T-helper 17 cell (primary cell): ENCODE data around the gene LRRC3B. TPM values are rescaled to one million over a fixed set of nuclear protein-coding genes. Genes with fewer than 3 reads are reported as not detected.

Experiments
- ATAC-seq: fragments of 150-1000 bp; cut with Tn5 transposase; 2 replicates; pipeline ENCODE4 v1.10.0; 2021; ENCODE audit warnings: mild to moderate bottlenecking, moderate library complexity
- DNase-seq, 3 donors: peaks; one replicate each; pipeline versions ENCODE4 v3.0.0 to v3.0.0-alpha.2; 2020 to 2021
- H3K9me3 ChIP-seq: one replicate; pipeline ENCODE4 v1.7.0; 2013; ENCODE audit warnings: low read length, mild to moderate bottlenecking; ENCODE audit not compliant: control insufficient read depth, poor library complexity, severe bottlenecking
- H3K27ac Mint-ChIP-seq: one replicate; pipeline ENCODE4 v1.8.0; 2022; ENCODE audit warnings: mild to moderate bottlenecking, moderate library complexity, mixed read lengths
- H3K27me3 Mint-ChIP-seq: one replicate; pipeline ENCODE4 v1.8.0; 2022; ENCODE audit warnings: mixed read lengths
- H3K36me3 Mint-ChIP-seq: one replicate; pipeline ENCODE4 v1.8.0; 2022; ENCODE audit warnings: low read depth, mixed read lengths
- H3K4me1 Mint-ChIP-seq: one replicate; pipeline ENCODE4 v1.8.0; 2022; ENCODE audit warnings: mild to moderate bottlenecking, mixed read lengths
- H3K4me3 Mint-ChIP-seq: one replicate; pipeline ENCODE4 v1.8.0; 2022; ENCODE audit warnings: mild to moderate bottlenecking, moderate library complexity, mixed read lengths
- total RNA-seq, 4 donors: library from RNA in 2 of 4; stranded (reverse) in 2 of 4; gene quantifications; one replicate each; pipeline ENCODE4 v1.2.3 and lab custom pipeline; 2022 to 2026

Gene LRRC3B
- total RNA-seq, 2 donors from 2014 or later: not detected

GRCh38 chr3:26699553-26699952, 77.0 kb downstream of the LRRC3B start:
- ATAC-seq (no peak), DNase-seq (no peak)
- Mint-ChIP-seq H3K27me3 (no peaks in the 10 kb centered on the region), H3K36me3 (no peaks in the 10 kb centered on the region), H3K27ac (no peak overlapping the region), H3K4me3 (no peak overlapping the region), H3K4me1 (no peaks in the 10 kb centered on the region)
- H3K9me3 ChIP-seq: no peaks in the 10 kb centered on the region

- H3K4me3 Mint-ChIP-seq: no peak overlapping the region
- H3K4me1 Mint-ChIP-seq: no peaks in the 10 kb centered on the region
- no peaks in the 10 kb centered on the region for H3K36me3 Mint-ChIP-seq
- H3K9me3 ChIP-seq: no peaks in the 10 kb centered on the region
- H3K27ac Mint-ChIP-seq: no peak overlapping the region
- DNase-seq (no peak), ATAC-seq (no peak)
- peaks cover 6% of the 10 kb centered on the region for H3K27me3 Mint-ChIP-seq
Observed at GRCh38 chr3:26703519-26703918, 80.9 kb downstream of the LRRC3B start.

- Mint-ChIP-seq H3K27me3 (peaks cover 6% of the 10 kb centered on the region), H3K4me3 (no peak overlapping the region)
- ATAC-seq: no peak
Observed at GRCh38 chr3:26704736-26705135, 82.2 kb downstream of the LRRC3B start.

GRCh38 chr3:26708501-26708900, 85.9 kb downstream of the LRRC3B start:
- H3K27me3 Mint-ChIP-seq: peaks cover 14% of the 10 kb centered on the region
- no peaks in the 10 kb centered on the region for H3K9me3 ChIP-seq
- no peak for DNase-seq
- H3K4me1 Mint-ChIP-seq: no peaks in the 10 kb centered on the region
- no peak overlapping the region for H3K27ac Mint-ChIP-seq
- no peaks in the 10 kb centered on the region for H3K36me3 Mint-ChIP-seq
- no peak overlapping the region for H3K4me3 Mint-ChIP-seq
- ATAC-seq: no peak

More at GRCh38 chr3:26704736-26705135, 82.2 kb downstream of the LRRC3B start:
- Mint-ChIP-seq H3K36me3 (no peaks in the 10 kb centered on the region), H3K27ac (no peak overlapping the region), H3K4me1 (no peaks in the 10 kb centered on the region)
- no peak for DNase-seq
- H3K9me3 ChIP-seq: no peaks in the 10 kb centered on the region

GRCh38 chr3:26712211-26713026, 89.8 kb downstream of the LRRC3B start:
- no peak for DNase-seq
- no peaks in the 10 kb centered on the region for H3K9me3 ChIP-seq

GRCh38 chr3:26713091-26713490, 90.5 kb downstream of the LRRC3B start:
- ATAC-seq (no peak), DNase-seq (no peak)
- H3K4me1 Mint-ChIP-seq: no peaks in the 10 kb centered on the region
- no peak overlapping the region for H3K27ac Mint-ChIP-seq
- no peaks in the 10 kb centered on the region for H3K9me3 ChIP-seq
- H3K36me3 Mint-ChIP-seq: no peaks in the 10 kb centered on the region
- peaks cover 17% of the 10 kb centered on the region for H3K27me3 Mint-ChIP-seq
- H3K4me3 Mint-ChIP-seq: no peak overlapping the region

More at GRCh38 chr3:26712211-26713026, 89.8 kb downstream of the LRRC3B start:
- Mint-ChIP-seq H3K27me3 (peaks cover 21% of the 10 kb centered on the region), H3K27ac (no peak overlapping the region), H3K36me3 (no peaks in the 10 kb centered on the region), H3K4me3 (no peak overlapping the region), H3K4me1 (no peaks in the 10 kb centered on the region)
- ATAC-seq: no peak

- Mint-ChIP-seq H3K27me3 (peaks cover 15% of the 10 kb centered on the region), H3K36me3 (no peaks in the 10 kb centered on the region), H3K4me1 (no peaks in the 10 kb centered on the region), H3K4me3 (no peak overlapping the region), H3K27ac (no peak overlapping the region)
- no peaks in the 10 kb centered on the region for H3K9me3 ChIP-seq
- no peak for ATAC-seq
- no peak for DNase-seq
Observed at GRCh38 chr3:26714485-26714884, 91.9 kb downstream of the LRRC3B start.

- H3K9me3 ChIP-seq: no peaks in the 10 kb centered on the region
- DNase-seq (no peak), ATAC-seq (no peak)
- H3K27me3 Mint-ChIP-seq: peaks cover 9% of the 10 kb centered on the region
- no peaks in the 10 kb centered on the region for H3K4me1 Mint-ChIP-seq
- no peaks in the 10 kb centered on the region for H3K36me3 Mint-ChIP-seq
- no peak overlapping the region for H3K4me3 Mint-ChIP-seq
- H3K27ac Mint-ChIP-seq: no peak overlapping the region
Observed at GRCh38 chr3:26715431-26715830, 92.9 kb downstream of the LRRC3B start.

GRCh38 chr3:26718315-26718714, 95.7 kb downstream of the LRRC3B start:
- no peaks in the 10 kb centered on the region for H3K4me1 Mint-ChIP-seq
- DNase-seq: no peak
- no peak overlapping the region for H3K4me3 Mint-ChIP-seq
- no peaks in the 10 kb centered on the region for H3K9me3 ChIP-seq
- no peak for ATAC-seq
- no peaks in the 10 kb centered on the region for H3K36me3 Mint-ChIP-seq
- no peak overlapping the region for H3K27ac Mint-ChIP-seq
- H3K27me3 Mint-ChIP-seq: peaks cover 9% of the 10 kb centered on the region

GRCh38 chr3:26719134-26719533, 96.6 kb downstream of the LRRC3B start:
- Mint-ChIP-seq H3K4me3 (no peak overlapping the region), H3K27ac (no peak overlapping the region), H3K4me1 (no peaks in the 10 kb centered on the region), H3K27me3 (peaks cover under 1% of the 10 kb centered on the region), H3K36me3 (no peaks in the 10 kb centered on the region)
- DNase-seq: no peak
- H3K9me3 ChIP-seq: no peaks in the 10 kb centered on the region
- no peak for ATAC-seq

GRCh38 chr3:26721047-26721446, 98.5 kb downstream of the LRRC3B start:
- Mint-ChIP-seq H3K27ac (no peak overlapping the region), H3K4me3 (no peak overlapping the region), H3K4me1 (no peaks in the 10 kb centered on the region), H3K36me3 (no peaks in the 10 kb centered on the region), H3K27me3 (no peaks in the 10 kb centered on the region)
- ATAC-seq (no peak), DNase-seq (no peak)
- no peaks in the 10 kb centered on the region for H3K9me3 ChIP-seq

- no peaks in the 10 kb centered on the region for H3K4me1 Mint-ChIP-seq
Observed at GRCh38 chr3:26731843-26732242, 109.3 kb downstream of the LRRC3B start.

GRCh38 chr3:26750263-26750662, 127.7 kb downstream of the LRRC3B start:
- no peaks in the 10 kb centered on the region for H3K4me1 Mint-ChIP-seq
- H3K4me3 Mint-ChIP-seq: no peak overlapping the region
- no peaks in the 10 kb centered on the region for H3K9me3 ChIP-seq
- no peak for ATAC-seq
- H3K36me3 Mint-ChIP-seq: no peaks in the 10 kb centered on the region
- no peaks in the 10 kb centered on the region for H3K27me3 Mint-ChIP-seq
- H3K27ac Mint-ChIP-seq: no peak overlapping the region
- no peak for DNase-seq

More at GRCh38 chr3:26731843-26732242, 109.3 kb downstream of the LRRC3B start:
- ATAC-seq: no peak
- H3K9me3 ChIP-seq: no peaks in the 10 kb centered on the region
- H3K36me3 Mint-ChIP-seq: no peaks in the 10 kb centered on the region
- H3K4me3 Mint-ChIP-seq: no peak overlapping the region
- no peaks in the 10 kb centered on the region for H3K27me3 Mint-ChIP-seq
- no peak overlapping the region for H3K27ac Mint-ChIP-seq
- DNase-seq: no peak

- Mint-ChIP-seq H3K27me3 (no peaks in the 10 kb centered on the region), H3K4me1 (no peaks in the 10 kb centered on the region), H3K27ac (no peak overlapping the region), H3K4me3 (no peak overlapping the region), H3K36me3 (no peaks in the 10 kb centered on the region)
- no peaks in the 10 kb centered on the region for H3K9me3 ChIP-seq
- ATAC-seq (no peak), DNase-seq (no peak)
Observed at GRCh38 chr3:26752466-26752865, 129.9 kb downstream of the LRRC3B start.
